Right lobe of liver (tissue), 4 donors: ENCODE measurements around the gene SLC28A1.

Experiments
- CTCF ChIP-seq, 4 donors: fragments of 200-600 bp in 3 of 4; fragments of 450-650 bp in 1 of 4; IDR thresholded peaks; one replicate each; pipeline versions ENCODE4 v1.5.1 to v1.8.0; 2016 to 2022; ENCODE audit warnings: antibody characterized with exemption in 4 of 4, mild to moderate bottlenecking in 2 of 4
- POLR2A ChIP-seq: fragments of 450-650 bp; IDR thresholded peaks from one replicate; pipeline ENCODE4 v1.6.1; 2017; ENCODE audit warnings: antibody characterized with exemption, mild to moderate bottlenecking
- donor health status: DM: no; HTN: no; CAD: no.
- donor health status: DM: no; HTN: no; CAD: no.
- donor health status: DM: no; HTN: yes; CAD: no.

GRCh38 chr15:84855765-84856164 is 28.7 kb upstream of the SLC28A1 start:
- TF ChIP-seq CTCF (IDR thresholded peaks at IDR 0.05): no peak
- no peak for TF ChIP-seq POLR2A
